VCaP (cell line): ENCODE measurements around the gene NPPA.

Source experiments
- H3K27ac ChIP-seq: fragments of 450-650 bp; 2 replicates; pipeline ENCODE4 v1.5.1; 2017
- TF ChIP-seq, protein P1 (sequence below): fragments of 450-650 bp; conservative IDR thresholded peaks from 2 replicates; pipeline ENCODE4 v1.5.1; 2017; ENCODE audit warnings: mild to moderate bottlenecking, moderate library complexity

Gene NPPA

DNA sequence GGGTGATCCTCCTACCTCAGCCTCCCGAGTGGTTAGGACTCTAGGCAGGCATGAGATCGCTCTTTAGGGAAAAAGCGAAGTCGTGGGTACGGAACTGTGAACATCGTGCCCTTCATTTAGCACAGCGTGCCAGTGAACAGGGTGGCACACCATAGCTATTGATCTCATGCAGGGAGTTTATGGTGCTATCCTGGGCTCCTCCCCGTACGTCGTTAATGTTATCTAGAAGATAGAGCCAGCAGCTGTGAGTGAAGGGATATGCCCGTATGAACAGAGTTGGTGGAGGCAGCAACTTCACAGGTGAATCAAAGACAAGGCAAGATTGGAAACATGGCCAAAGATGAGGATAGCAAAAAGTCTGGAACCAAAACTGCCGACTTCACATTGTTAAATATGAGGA lies 30.4 kb downstream of the NPPA start:
- TF ChIP-seq, protein P1, sequence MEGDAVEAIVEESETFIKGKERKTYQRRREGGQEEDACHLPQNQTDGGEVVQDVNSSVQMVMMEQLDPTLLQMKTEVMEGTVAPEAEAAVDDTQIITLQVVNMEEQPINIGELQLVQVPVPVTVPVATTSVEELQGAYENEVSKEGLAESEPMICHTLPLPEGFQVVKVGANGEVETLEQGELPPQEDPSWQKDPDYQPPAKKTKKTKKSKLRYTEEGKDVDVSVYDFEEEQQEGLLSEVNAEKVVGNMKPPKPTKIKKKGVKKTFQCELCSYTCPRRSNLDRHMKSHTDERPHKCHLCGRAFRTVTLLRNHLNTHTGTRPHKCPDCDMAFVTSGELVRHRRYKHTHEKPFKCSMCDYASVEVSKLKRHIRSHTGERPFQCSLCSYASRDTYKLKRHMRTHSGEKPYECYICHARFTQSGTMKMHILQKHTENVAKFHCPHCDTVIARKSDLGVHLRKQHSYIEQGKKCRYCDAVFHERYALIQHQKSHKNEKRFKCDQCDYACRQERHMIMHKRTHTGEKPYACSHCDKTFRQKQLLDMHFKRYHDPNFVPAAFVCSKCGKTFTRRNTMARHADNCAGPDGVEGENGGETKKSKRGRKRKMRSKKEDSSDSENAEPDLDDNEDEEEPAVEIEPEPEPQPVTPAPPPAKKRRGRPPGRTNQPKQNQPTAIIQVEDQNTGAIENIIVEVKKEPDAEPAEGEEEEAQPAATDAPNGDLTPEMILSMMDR = no peak
- H3K27ac ChIP-seq = no peak overlapping the region

GRCh38 chr1:11813021-11813420 lies 34.6 kb downstream of the NPPA start:
- H3K27ac ChIP-seq = peak overlapping the region; percentile 52
- TF ChIP-seq, protein P1 = no peak

GRCh38 chr1:11807133-11807532 lies 40.5 kb downstream of the NPPA start:
- peak overlapping the region; percentile 95 for H3K27ac ChIP-seq
- TF ChIP-seq, protein P1 = no peak

- TF ChIP-seq, protein P1 = no peak
- peak overlapping the region; percentile 95 for H3K27ac ChIP-seq
Observed at GRCh38 chr1:11806307-11806936, 41.2 kb downstream of the NPPA start.

DNA sequence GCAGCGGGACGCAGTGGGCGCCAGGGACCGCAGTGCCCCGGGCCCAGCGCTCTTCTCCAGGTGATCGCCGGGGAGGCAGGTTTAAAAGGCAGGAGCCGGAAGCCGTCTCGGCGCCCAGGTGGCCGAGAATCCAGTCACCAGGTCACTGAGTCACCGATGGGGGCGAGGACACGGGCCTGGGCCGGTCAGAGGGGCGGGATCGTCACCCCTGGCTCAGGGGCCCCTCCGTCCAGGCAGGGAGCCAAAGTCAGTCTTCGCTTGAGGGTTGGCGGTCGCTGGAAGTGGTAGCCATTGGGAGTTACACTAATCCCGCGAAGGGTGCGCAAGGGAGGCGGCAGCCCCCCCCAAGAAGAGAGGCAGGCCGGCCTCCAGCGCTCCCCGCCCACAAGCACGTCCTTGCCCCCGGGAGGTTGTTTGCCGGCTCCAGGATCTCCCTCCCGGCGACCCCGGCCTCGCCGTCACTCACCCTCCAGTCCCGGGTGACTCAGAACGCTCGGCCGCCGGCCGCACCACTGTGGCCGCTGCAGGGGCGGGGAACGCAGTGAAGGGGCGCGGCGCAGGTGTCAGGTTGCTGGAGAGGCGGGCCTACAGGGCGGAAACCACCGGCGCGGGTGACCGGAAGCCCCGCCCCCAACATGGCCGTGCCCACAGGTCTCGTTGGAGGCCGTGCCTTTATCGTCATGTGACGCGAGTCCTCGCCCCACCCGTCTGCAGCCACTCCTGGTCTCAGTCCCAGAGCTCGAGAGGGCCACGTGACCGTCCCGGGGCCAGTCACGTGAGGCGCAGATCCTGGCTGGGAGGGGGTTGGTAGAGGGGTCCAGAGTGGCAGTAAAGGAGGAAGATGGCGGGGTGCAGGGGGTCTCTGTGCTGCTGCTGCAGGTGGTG lies 41.9 kb downstream of the NPPA start, which contains the start of the genes CLCN6 and MTHFR:
Gene CLCN6 (plus strand): TSS at position 770 of the 885 bp plus-strand sequence. CDS start 72 bp downstream, at position 842.
Gene MTHFR (minus strand): TSS at position 543 of the 885 bp plus-strand sequence. CDS start 2,848 bp downstream, outside the sequence.
- H3K27ac ChIP-seq = peak within 1 kb of the TSS; percentile 95
- TF ChIP-seq, protein P1 = no peak

GRCh38 chr1:11804666-11805421 lies 42.7 kb downstream of the NPPA start:
- H3K27ac ChIP-seq = peak overlapping the region; percentile 95
- TF ChIP-seq, protein P1 = no peak

DNA sequence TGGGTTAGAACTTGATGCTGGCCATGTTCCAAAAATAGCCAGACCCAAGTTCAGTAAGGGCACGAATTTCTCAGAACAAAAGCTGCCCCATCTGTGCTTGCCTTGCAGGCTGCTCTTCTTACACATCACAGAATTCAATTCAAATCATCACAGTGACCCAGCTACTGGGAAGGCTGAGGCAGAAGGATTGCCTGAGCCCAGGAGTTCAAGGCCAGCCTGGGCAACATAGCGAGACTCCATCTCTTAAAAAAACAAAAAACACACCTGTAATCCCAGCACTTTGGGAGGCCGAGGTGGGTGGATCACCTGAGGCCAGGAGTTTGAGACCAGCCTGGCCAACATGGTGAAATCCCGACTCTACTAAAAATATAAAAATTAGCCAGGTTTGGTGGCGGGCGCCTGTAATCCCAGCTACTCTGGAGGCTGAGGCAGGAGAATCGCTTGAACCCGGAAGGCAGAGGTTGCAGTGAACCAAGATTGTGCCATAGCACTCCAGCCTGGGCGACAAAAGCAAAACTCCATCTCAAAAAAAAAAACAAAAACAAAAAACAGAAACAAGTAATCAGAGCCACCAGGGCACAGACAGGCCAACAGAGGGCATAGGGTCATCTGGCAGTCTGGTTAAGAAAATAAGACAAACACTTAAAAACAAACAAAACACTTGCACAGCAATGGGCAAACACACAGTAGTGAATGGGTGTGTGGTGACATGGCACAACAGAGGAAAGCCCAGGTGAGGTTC lies 43.5 kb downstream of the NPPA start:
- H3K27ac ChIP-seq = peak overlapping the region; percentile 95
